Measurements from ENCODE around the gene LIM2. TPM values are rescaled to one million over a fixed set of nuclear protein-coding genes. Genes with fewer than 3 reads are reported as not detected.

Gene LIM2
- total and polyA plus RNA-seq, 9 of the 15 experiments (the other 6 are each of a cell fraction or from before 2014, with no cell fraction given) = 0.07 to 0.45 (median 0.18) TPM; not detected in 4

GRCh38 chr19:51339687-51340656 is 47.8 kb downstream of the LIM2 start:
- Histone ChIP-seq H3K9ac (ENCODE audit: insufficient read depth in 1 of 2, low read depth in 2 of 2, low read length in 2 of 2) (peak overlapping the region; percentile 72 to 95), H3K4me3 (peak overlapping the region; percentile 67), H4K20me1 (replicated peaks; ENCODE audit: control insufficient read depth, insufficient read depth, low read length) (no peaks in the 10 kb centered on the region), H3K27ac (ENCODE audit: extremely low read depth, low read depth, low read length) (peak overlapping the region; percentile 87), H3K36me3 (ENCODE audit: control insufficient read depth, insufficient read depth, low read length) (peaks cover 10% of the 10 kb centered on the region; the same call in 1 of the 3 replicates), H3K27me3 (ENCODE audit: control insufficient read depth in 2 of 2, insufficient read depth in 2 of 2, low read length in 2 of 2) (no peaks in the 10 kb centered on the region), H3K4me2 (ENCODE audit: insufficient read depth, low read length) (peak overlapping the region; percentile 99), H3K9me1 (ENCODE audit: control insufficient read depth, insufficient read depth, low read length) (no peaks in the 10 kb centered on the region), H3K4me1 (replicated peaks in 1 of 2; ENCODE audit: control insufficient read depth in 2 of 2, insufficient read depth in 2 of 2, low read length in 2 of 2) (peaks cover 26 to 42% of the 10 kb centered on the region in 2 experiments; a peak in 4 of 5 replicates), H2AFZ (ENCODE audit: low read depth, low read length) (peak overlapping the region; percentile 98), H3K79me2 (ENCODE audit: control insufficient read depth, insufficient read depth, low read length) (no peaks in the 10 kb centered on the region), H3K9me3 (replicated peaks; ENCODE audit: control insufficient read depth, insufficient read depth, low read depth, low read length) (no peaks in the 10 kb centered on the region)
- DNase-seq (ENCODE audit: extremely low read depth in 1 of 4, low spot score in 3 of 4) (peak; percentile 97 to 99 (median 98)), FAIRE-seq (peak; percentile 86), ATAC-seq (peak; percentile 88)
- CTCF ChIA-PET (ENCODE audit: low intra/inter-chr PET ratio) = interaction anchor here (0.7 to 2.4 kb wide), 6 partner anchors 54 to 444 kb away, joined by 3 to 14 read pairs (median 6); no protein-coding TSS in a partner anchor
- intact Hi-C loops (cut with micrococcal nuclease) = loop anchor here (1.0 to 5.0 kb wide), 6 partner anchors 26 to 467 kb away; partner anchors contain the start of gene ETFB
- POLR2A ChIA-PET = interaction anchor here (0.6 to 4.0 kb wide), 15 partner anchors 9 to 318 kb away, joined by 3 to 22 read pairs (median 3); partner anchors contain the start of gene ETFB
- in situ Hi-C loops (cut with MboI) = loop anchor here (5.0 kb wide), 1 partner anchor 322 kb away; no protein-coding TSS in a partner anchor
- BruUV-seq (replicated peaks) = no TSS peak
- WGBS (ENCODE audit: insufficient coverage, low coverage, missing lambda C conversion rate) = 0% methylated on average over 67 of the region's 107 CpGs
- no peak for TF ChIP-seq SRSF1 (IDR thresholded peaks at IDR 0.05; ENCODE audit: low read depth, low read length)
- no peak for TF ChIP-seq PHF21A (IDR thresholded peaks at IDR 0.05; ENCODE audit: borderline replicate concordance, low read depth)
- TF ChIP-seq ZNF316 (IDR thresholded peaks at IDR 0.05) = no peak
- TF ChIP-seq HNRNPLL (IDR thresholded peaks at IDR 0.05; ENCODE audit: low read depth, low read length, poor library complexity, severe bottlenecking) = peak; percentile 98
- TF ChIP-seq BMI1 (IDR thresholded peaks at IDR 0.05; ENCODE audit: low read length) = no peak
- TF ChIP-seq RREB1 (CRISPR knock-in tag; IDR thresholded peaks at IDR 0.05) = no peak
- TF ChIP-seq BRF2 (IDR thresholded peaks at IDR 0.05; ENCODE audit: borderline replicate concordance, insufficient read depth, insufficient read length) = no peak
- peak; percentile 41; the same call in 1 of the 2 replicates for TF ChIP-seq DMBX1 (CRISPR knock-in tag; IDR thresholded peaks at IDR 0.05; ENCODE audit: borderline replicate concordance)
- 0 out of 2 replicates have a peak, but pooled peaks have one; percentile 36 for TF ChIP-seq ZBTB2 (IDR thresholded peaks at IDR 0.05)
- no peak for TF ChIP-seq ETS2 (tag; IDR thresholded peaks at IDR 0.05; ENCODE audit: borderline replicate concordance, poor library complexity, severe bottlenecking)
- no peak; the same call in 1 of the 2 replicates for TF ChIP-seq MTA1 (IDR thresholded peaks at IDR 0.05; ENCODE audit: borderline replicate concordance)
